ENCODE results near the gene MARK2.

MARK2 gene

GRCh38 chr11:63911440-63911839, 72.5 kb downstream of the MARK2 start:
- no peaks in the 10 kb centered on the region for H3K36me3 ChIP-seq (replicated peaks; ENCODE audit: insufficient read depth, low read length)
- TF ChIP-seq EZH2 (optimal IDR thresholded peaks at IDR 0.05; ENCODE audit: low read depth, low read length) (no peak), EZH2phosphoT487 (IDR thresholded peaks at IDR 0.05; ENCODE audit: low read length) (no peak)
- TF ChIP-seq, protein P1, sequence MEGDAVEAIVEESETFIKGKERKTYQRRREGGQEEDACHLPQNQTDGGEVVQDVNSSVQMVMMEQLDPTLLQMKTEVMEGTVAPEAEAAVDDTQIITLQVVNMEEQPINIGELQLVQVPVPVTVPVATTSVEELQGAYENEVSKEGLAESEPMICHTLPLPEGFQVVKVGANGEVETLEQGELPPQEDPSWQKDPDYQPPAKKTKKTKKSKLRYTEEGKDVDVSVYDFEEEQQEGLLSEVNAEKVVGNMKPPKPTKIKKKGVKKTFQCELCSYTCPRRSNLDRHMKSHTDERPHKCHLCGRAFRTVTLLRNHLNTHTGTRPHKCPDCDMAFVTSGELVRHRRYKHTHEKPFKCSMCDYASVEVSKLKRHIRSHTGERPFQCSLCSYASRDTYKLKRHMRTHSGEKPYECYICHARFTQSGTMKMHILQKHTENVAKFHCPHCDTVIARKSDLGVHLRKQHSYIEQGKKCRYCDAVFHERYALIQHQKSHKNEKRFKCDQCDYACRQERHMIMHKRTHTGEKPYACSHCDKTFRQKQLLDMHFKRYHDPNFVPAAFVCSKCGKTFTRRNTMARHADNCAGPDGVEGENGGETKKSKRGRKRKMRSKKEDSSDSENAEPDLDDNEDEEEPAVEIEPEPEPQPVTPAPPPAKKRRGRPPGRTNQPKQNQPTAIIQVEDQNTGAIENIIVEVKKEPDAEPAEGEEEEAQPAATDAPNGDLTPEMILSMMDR (IDR thresholded peaks at IDR 0.05; ENCODE audit: low read length), result no peak
- no peaks in the 10 kb centered on the region for H3K4me1 ChIP-seq (ENCODE audit: low read length)
- H3K27me3 ChIP-seq (replicated peaks; ENCODE audit: insufficient read depth, low read length), result peaks cover 5% of the 10 kb centered on the region
- H3K9me2 ChIP-seq (replicated peaks; ENCODE audit: insufficient read depth, low read length), result no peaks in the 10 kb centered on the region
- no peak overlapping the region for H3K9ac ChIP-seq (ENCODE audit: low read length)
- no peak overlapping the region for H3K4me3 ChIP-seq (ENCODE audit: low read length)
- DNase-seq, result no peak
- H3K79me2 ChIP-seq (ENCODE audit: low read length), result no peaks in the 10 kb centered on the region
- no peaks in the 10 kb centered on the region for H3F3A ChIP-seq (ENCODE audit: insufficient read depth, low read length)
- no peak overlapping the region for H2AFZ ChIP-seq (ENCODE audit: low read length)
- no peak overlapping the region for H3K27ac ChIP-seq (ENCODE audit: low read length)
- H4K20me1 ChIP-seq (ENCODE audit: insufficient read depth, low read length), result no peaks in the 10 kb centered on the region
- no peaks in the 10 kb centered on the region for H3K9me3 ChIP-seq (replicated peaks; ENCODE audit: insufficient read depth, low read length)
- H3K4me2 ChIP-seq (ENCODE audit: low read depth, low read length), result no peak overlapping the region

DNA sequence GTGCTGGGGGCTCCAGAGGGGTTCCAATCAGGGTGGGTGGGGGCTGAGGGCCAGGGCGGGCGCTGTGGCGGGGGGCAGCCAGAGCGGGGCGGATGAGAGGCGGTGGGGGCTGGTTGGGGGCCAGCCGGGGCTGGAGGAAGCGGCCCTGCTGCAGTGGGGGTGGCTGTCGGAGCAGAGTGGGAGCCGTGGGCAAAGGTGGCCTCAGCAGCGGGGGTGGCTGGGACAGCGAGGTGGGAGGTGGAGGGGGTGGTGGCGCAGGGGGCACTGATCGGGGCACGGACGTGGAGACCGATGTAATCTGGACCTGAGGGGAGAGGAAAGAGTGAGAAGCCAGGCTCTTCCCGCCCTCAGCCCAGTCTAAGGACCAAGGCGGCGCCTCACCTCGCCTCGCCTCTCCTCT, 73.0 kb downstream of the MARK2 start:
- no peak overlapping the region for H3K4me3 ChIP-seq (ENCODE audit: low read length)
- H3K9ac ChIP-seq (ENCODE audit: low read length), result no peak overlapping the region
- no peak for TF ChIP-seq EZH2 (optimal IDR thresholded peaks at IDR 0.05; ENCODE audit: low read depth, low read length)
- TF ChIP-seq, protein P1 (IDR thresholded peaks at IDR 0.05; ENCODE audit: low read length), result no peak
- no peak for TF ChIP-seq EZH2phosphoT487 (IDR thresholded peaks at IDR 0.05; ENCODE audit: low read length)
- no peak overlapping the region for H3K4me2 ChIP-seq (ENCODE audit: low read depth, low read length)
- H3K79me2 ChIP-seq (ENCODE audit: low read length), result no peaks in the 10 kb centered on the region
- no peaks in the 10 kb centered on the region for H3F3A ChIP-seq (ENCODE audit: insufficient read depth, low read length)
- no peak overlapping the region for H3K27ac ChIP-seq (ENCODE audit: low read length)
- DNase-seq, result no peak
- no peaks in the 10 kb centered on the region for H4K20me1 ChIP-seq (ENCODE audit: insufficient read depth, low read length)
- H2AFZ ChIP-seq (ENCODE audit: low read length), result no peak overlapping the region
- no peaks in the 10 kb centered on the region for H3K9me2 ChIP-seq (replicated peaks; ENCODE audit: insufficient read depth, low read length)
- no peaks in the 10 kb centered on the region for H3K9me3 ChIP-seq (replicated peaks; ENCODE audit: insufficient read depth, low read length)
- no peaks in the 10 kb centered on the region for H3K36me3 ChIP-seq (replicated peaks; ENCODE audit: insufficient read depth, low read length)
- H3K4me1 ChIP-seq (ENCODE audit: low read length), result no peaks in the 10 kb centered on the region
- peaks cover 5% of the 10 kb centered on the region for H3K27me3 ChIP-seq (replicated peaks; ENCODE audit: insufficient read depth, low read length)

GRCh38 chr11:63912678-63913077, 73.8 kb downstream of the MARK2 start:
- TF ChIP-seq EZH2 (optimal IDR thresholded peaks at IDR 0.05; ENCODE audit: low read depth, low read length) (no peak), EZH2phosphoT487 (IDR thresholded peaks at IDR 0.05; ENCODE audit: low read length) (no peak)
- TF ChIP-seq, protein P1 (IDR thresholded peaks at IDR 0.05; ENCODE audit: low read length), result no peak
- H2AFZ ChIP-seq (ENCODE audit: low read length), result no peak overlapping the region
- H3K79me2 ChIP-seq (ENCODE audit: low read length), result no peaks in the 10 kb centered on the region
- no peaks in the 10 kb centered on the region for H3K36me3 ChIP-seq (replicated peaks; ENCODE audit: insufficient read depth, low read length)
- H4K20me1 ChIP-seq (ENCODE audit: insufficient read depth, low read length), result no peaks in the 10 kb centered on the region
- no peaks in the 10 kb centered on the region for H3F3A ChIP-seq (ENCODE audit: insufficient read depth, low read length)
- no peak overlapping the region for H3K4me3 ChIP-seq (ENCODE audit: low read length)
- H3K27ac ChIP-seq (ENCODE audit: low read length), result no peak overlapping the region
- no peaks in the 10 kb centered on the region for H3K9me3 ChIP-seq (replicated peaks; ENCODE audit: insufficient read depth, low read length)
- H3K4me1 ChIP-seq (ENCODE audit: low read length), result 0 out of 2 replicates have a peak, but pooled peaks cover 5% of the 10 kb centered on the region
- no peak overlapping the region for H3K9ac ChIP-seq (ENCODE audit: low read length)
- H3K4me2 ChIP-seq (ENCODE audit: low read depth, low read length), result no peak overlapping the region
- H3K9me2 ChIP-seq (replicated peaks; ENCODE audit: insufficient read depth, low read length), result no peaks in the 10 kb centered on the region
- no peak for DNase-seq
- H3K27me3 ChIP-seq (replicated peaks; ENCODE audit: insufficient read depth, low read length), result peaks cover 5% of the 10 kb centered on the region
